ENCODE results near the gene USP17L18.
"Not testable (repeated sequence)": the region's sequence is repeated elsewhere in the genome, so short reads cannot be mapped to it uniquely, and the experiment has no call there.

Gene USP17L18, protein sequence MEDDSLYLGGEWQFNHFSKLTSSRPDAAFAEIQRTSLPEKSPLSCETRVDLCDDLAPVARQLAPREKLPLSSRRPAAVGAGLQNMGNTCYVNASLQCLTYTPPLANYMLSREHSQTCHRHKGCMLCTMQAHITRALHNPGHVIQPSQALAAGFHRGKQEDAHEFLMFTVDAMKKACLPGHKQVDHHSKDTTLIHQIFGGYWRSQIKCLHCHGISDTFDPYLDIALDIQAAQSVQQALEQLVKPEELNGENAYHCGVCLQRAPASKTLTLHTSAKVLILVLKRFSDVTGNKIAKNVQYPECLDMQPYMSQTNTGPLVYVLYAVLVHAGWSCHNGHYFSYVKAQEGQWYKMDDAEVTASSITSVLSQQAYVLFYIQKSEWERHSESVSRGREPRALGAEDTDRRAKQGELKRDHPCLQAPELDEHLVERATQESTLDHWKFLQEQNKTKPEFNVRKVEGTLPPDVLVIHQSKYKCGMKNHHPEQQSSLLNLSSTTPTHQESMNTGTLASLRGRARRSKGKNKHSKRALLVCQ

DNA sequence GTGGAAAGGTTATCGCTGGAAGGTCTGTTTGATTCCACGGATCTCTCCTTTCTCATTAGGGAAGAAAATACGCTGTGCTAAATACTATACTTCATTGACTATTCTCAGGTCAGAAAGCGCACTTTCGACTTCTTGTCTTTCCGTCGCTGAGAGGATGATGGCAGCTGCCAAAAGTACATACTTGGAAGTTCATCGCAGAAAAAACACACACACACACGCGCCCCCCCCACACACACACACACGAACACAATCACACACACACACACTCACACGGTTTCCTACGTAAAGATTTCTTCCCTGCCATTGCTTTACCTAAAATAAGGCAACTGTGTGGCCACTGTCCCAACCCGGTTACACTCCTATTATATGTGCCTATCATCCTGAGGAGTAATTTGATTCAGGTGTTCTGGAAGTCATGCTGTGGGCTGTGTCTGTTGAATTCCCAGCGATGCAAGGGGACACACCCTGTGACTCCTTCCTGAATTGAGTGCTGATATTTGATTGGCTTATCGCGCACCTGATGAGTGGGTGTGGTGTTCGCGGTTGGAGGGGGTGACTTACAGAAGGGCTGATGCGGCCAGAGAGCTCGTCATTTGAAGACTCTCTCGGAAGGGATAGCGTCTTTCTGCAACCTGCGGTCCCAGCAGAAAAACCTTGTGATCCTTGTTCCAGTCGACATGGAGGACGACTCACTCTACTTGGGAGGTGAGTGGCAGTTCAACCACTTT is at the start of gene USP17L18:
Gene USP17L18 (plus strand): TSS at position 678 of the 728 bp plus-strand sequence. CDS start 0 bp downstream, at position 678.
- DNase-seq: peak; percentile 8

DNA sequence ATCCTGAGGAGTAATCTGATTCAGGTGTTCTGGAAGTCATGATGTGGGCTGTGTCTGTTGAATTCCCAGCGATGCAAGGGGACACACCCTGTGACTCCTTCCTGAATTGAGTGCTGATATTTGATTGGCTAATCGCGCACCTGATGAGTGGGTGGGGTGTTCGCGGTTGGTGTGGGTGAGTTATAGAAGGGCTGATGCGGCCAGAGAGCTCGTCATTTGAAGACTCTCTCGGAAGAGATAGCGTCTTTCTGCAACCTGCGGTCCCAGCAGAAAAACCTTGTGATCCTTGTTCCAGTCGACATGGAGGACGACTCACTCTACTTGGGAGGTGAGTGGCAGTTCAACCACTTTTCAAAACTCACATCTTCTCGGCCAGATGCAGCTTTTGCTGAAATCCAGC is 38.1 kb upstream of the USP17L18 start, which contains the start of gene USP17L10:
Gene USP17L10 (plus strand): TSS at position 301 of the 400 bp plus-strand sequence. CDS start 0 bp downstream, at position 301.
- DNase-seq: not testable (repeated sequence)

DNA sequence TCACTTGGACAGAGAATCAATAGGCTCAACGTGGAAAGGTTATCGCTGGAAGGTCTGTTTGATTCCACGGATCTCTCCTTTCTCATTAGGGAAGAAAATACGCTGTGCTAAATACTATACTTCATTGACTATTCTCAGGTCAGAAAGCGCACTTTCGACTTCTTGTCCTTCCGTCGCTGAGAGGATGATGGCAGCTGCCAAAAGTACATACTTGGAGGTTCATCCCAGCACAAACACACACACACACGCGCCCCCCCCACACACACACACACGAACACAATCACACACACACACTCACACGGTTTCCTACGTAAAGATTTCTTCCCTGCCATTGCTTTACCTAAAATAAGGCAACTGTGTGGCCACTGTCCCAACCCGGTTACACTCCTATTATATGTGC is 33.7 kb upstream of the USP17L18 start:
- not testable (repeated sequence) for DNase-seq

DNA sequence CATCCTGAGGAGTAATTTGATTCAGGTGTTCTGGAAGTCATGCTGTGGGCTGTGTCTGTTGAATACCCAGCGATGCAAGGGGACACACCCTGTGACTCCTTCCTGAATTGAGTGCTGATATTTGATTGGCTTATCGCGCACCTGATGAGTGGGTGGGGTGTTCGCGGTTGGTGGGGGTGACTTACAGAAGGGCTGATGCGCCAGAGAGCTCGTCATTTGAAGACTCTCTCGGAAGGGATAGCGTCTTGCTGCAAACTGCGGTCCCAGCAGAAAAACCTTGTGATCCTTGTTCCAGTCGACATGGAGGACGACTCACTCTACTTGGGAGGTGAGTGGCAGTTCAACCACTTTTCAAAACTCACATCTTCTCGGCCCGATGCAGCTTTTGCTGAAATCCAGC is 33.3 kb upstream of the USP17L18 start, which contains the start of gene USP17L11:
Gene USP17L11 (plus strand): TSS at position 301 of the 400 bp plus-strand sequence. CDS start 0 bp downstream, at position 301.
- DNase-seq: not testable (repeated sequence)

DNA sequence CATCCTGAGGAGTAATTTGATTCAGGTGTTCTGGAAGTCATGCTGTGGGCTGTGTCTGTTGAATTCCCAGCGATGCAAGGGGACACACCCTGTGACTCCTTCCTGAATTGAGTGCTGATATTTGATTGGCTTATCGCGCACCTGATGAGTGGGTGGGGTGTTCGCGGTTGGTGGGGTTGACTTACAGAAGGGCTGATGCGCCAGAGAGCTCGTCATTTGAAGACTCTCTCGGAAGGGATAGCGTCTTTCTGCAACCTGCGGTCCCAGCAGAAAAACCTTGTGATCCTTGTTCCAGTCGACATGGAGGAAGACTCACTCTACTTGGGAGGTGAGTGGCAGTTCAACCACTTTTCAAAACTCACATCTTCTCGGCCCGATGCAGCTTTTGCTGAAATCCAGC is 28.6 kb upstream of the USP17L18 start, which contains the start of gene USP17L12:
Gene USP17L12 (plus strand): TSS at position 301 of the 400 bp plus-strand sequence. CDS start 0 bp downstream, at position 301.
- DNase-seq: not testable (repeated sequence)

DNA sequence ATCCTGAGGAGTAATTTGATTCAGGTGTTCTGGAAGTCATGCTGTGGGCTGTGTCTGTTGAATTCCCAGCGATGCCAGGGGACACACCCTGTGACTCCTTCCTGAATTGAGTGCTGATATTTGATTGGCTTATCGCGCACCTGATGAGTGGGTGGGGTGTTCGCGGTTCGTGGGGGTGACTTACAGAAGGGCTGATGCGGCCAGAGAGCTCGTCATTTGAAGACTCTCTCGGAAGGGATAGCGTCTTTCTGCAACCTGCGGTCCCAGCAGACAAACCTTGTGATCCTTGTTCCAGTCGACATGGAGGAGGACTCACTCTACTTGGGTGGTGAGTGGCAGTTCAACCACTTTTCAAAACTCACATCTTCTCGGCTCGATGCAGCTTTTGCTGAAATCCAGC is 23.8 kb upstream of the USP17L18 start, which contains the start of gene USP17L13:
Gene USP17L13 (plus strand): TSS at position 301 of the 400 bp plus-strand sequence. CDS start 0 bp downstream, at position 301.
- not testable (repeated sequence) for DNase-seq

DNA sequence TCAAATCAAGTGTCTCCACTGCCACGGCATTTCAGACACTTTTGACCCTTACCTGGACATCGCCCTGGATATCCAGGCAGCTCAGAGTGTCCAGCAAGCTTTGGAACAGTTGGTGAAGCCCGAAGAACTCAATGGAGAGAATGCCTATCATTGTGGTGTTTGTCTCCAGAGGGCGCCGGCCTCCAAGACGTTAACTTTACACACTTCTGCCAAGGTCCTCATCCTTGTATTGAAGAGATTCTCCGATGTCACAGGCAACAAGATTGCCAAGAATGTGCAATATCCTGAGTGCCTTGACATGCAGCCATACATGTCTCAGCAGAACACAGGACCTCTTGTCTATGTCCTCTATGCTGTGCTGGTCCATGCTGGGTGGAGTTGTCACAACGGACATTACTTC is 18.2 kb upstream of the USP17L18 start:
- DNase-seq: not testable (repeated sequence)

DNA sequence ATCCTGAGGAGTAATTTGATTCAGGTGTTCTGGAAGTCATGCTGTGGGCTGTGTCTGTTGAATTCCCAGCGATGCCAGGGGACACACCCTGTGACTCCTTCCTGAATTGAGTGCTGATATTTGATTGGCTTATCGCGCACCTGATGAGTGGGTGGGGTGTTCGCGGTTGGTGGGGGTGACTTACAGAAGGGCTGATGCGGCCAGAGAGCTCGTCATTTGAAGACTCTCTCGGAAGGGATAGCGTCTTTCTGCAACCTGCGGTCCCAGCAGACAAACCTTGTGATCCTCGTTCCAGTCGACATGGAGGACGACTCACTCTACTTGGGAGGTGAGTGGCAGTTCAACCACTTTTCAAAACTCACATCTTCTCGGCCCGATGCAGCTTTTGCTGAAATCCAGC is 14.3 kb upstream of the USP17L18 start, which contains the start of gene USP17L15:
Gene USP17L15 (plus strand): TSS at position 301 of the 400 bp plus-strand sequence. CDS start 0 bp downstream, at position 301.
- DNase-seq: not testable (repeated sequence)

DNA sequence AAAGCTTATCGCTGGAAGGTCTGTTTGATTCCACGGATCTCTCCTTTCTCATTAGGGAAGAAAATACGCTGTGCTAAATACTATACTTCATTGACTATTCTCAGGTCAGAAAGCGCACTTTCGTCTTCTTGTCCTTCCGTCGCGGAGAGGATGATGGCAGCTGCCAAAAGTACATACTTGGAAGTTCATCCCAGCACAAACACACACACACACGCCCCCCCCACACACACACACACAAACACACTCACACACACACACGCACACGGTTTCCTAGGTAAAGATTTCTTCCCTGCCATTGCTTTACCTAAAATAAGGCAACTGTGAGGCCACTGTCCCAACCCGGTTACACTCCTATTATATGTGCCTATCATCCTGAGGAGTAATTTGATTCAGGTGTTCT is 10.0 kb upstream of the USP17L18 start:
- DNase-seq: peak; percentile 0

DNA sequence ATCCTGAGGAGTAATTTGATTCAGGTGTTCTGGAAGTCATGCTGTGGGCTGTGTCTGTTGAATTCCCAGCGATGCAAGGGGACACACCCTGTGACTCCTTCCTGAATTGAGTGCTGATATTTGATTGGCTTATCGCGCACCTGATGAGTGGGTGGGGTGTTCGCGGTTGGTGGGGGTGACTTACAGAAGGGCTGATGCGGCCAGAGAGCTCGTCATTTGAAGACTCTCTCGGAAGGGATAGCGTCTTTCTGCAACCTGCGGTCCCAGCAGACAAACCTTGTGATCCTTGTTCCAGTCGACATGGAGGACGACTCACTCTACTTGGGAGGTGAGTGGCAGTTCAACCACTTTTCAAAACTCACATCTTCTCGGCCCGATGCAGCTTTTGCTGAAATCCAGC is 4.9 kb upstream of the USP17L18 start, which contains the start of gene USP17L17:
Gene USP17L17 (plus strand): TSS at position 301 of the 400 bp plus-strand sequence. CDS start 0 bp downstream, at position 301.
- DNase-seq: not testable (repeated sequence)

DNA sequence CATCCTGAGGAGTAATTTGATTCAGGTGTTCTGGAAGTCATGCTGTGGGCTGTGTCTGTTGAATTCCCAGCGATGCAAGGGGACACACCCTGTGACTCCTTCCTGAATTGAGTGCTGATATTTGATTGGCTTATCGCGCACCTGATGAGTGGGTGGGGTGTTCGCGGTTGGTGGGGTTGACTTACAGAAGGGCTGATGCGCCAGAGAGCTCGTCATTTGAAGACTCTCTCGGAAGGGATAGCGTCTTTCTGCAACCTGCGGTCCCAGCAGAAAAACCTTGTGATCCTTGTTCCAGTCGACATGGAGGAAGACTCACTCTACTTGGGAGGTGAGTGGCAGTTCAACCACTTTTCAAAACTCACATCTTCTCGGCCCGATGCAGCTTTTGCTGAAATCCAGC is 4.6 kb downstream of the USP17L18 start, which contains the start of gene USP17L19:
Gene USP17L19 (plus strand): TSS at position 301 of the 400 bp plus-strand sequence. CDS start 0 bp downstream, at position 301.
- not testable (repeated sequence) for DNase-seq

DNA sequence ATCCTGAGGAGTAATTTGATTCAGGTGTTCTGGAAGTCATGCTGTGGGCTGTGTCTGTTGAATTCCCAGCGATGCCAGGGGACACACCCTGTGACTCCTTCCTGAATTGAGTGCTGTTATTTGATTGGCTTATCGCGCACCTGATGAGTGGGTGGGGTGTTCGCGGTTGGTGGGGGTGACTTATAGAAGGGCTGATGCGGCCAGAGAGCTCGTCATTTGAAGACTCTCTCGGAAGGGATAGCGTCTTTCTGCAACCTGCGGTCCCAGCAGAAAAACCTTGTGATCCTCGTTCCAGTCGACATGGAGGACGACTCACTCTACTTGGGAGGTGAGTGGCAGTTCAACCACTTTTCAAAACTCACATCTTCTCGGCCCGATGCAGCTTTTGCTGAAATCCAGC is 9.4 kb downstream of the USP17L18 start, which contains the start of gene USP17L20:
Gene USP17L20 (plus strand): TSS at position 301 of the 400 bp plus-strand sequence. CDS start 0 bp downstream, at position 301.
- not testable (repeated sequence) for DNase-seq

DNA sequence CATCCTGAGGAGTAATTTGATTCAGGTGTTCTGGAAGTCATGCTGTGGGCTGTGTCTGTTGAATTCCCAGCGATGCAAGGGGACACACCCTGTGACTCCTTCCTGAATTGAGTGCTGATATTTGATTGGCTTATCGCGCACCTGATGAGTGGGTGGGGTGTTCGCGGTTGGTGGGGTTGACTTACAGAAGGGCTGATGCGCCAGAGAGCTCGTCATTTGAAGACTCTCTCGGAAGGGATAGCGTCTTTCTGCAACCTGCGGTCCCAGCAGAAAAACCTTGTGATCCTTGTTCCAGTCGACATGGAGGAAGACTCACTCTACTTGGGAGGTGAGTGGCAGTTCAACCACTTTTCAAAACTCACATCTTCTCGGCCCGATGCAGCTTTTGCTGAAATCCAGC is 14.1 kb downstream of the USP17L18 start, which contains the start of gene USP17L21:
Gene USP17L21 (plus strand): TSS at position 301 of the 400 bp plus-strand sequence. CDS start 0 bp downstream, at position 301.
- DNase-seq: not testable (repeated sequence)

DNA sequence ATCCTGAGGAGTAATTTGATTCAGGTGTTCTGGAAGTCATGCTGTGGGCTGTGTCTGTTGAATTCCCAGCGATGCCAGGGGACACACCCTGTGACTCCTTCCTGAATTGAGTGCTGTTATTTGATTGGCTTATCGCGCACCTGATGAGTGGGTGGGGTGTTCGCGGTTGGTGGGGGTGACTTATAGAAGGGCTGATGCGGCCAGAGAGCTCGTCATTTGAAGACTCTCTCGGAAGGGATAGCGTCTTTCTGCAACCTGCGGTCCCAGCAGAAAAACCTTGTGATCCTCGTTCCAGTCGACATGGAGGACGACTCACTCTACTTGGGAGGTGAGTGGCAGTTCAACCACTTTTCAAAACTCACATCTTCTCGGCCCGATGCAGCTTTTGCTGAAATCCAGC is 18.9 kb downstream of the USP17L18 start, which contains the start of gene USP17L22:
Gene USP17L22 (plus strand): TSS at position 301 of the 400 bp plus-strand sequence. CDS start 0 bp downstream, at position 301.
- DNase-seq: not testable (repeated sequence)

DNA sequence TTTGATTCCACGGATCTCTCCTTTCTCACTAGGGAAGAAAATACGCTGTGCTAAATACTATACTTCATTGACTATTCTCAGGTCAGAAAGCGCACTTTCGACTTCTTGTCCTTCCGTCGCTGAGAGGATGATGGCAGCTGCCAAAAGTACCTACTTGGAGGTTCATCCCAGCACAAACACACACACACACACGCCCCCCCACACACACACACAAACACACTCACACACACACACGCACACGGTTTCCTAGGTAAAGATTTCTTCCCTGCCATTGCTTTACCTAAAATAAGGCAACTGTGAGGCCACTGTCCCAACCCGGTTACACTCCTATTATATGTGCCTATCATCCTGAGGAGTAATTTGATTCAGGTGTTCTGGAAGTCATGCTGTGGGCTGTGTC is 23.3 kb downstream of the USP17L18 start:
- not testable (repeated sequence) for DNase-seq

Measured in right hindlimb (tissue), 1 donor.